Sigmoid colon (tissue), 4 donors: ENCODE results near the gene GIT2.

Experiments used
- CTCF ChIP-seq, 4 experiments: fragments of 450-650 bp in 3 of 4; fragments of 200-600 bp in 1 of 4; IDR thresholded peaks; one replicate each; pipeline ENCODE4 v1.5.1; 2016 to 2019; ENCODE audit warnings: antibody characterized with exemption in 4 of 4, mild to moderate bottlenecking in 3 of 4, moderate library complexity in 2 of 4
- POLR2A ChIP-seq, 2 donors: fragments of 450-650 bp; IDR thresholded peaks; one replicate each; pipeline ENCODE4 v1.6.1; 2016; ENCODE audit warnings: antibody characterized with exemption in 2 of 2, mild to moderate bottlenecking in 2 of 2, moderate library complexity in 2 of 2
- POLR2AphosphoS5 ChIP-seq, 4 donors: sonication (generic); formaldehyde crosslinking; IDR thresholded peaks; one replicate each; pipeline ENCODE4 v1.6.1; 2017; ENCODE audit warnings: antibody characterized with exemption in 4 of 4

GRCh38 chr12:109902891-109903418, 93.2 kb downstream of the GIT2 start:
- no peak for TF ChIP-seq CTCF (IDR thresholded peaks at IDR 0.05)
- no peak for TF ChIP-seq POLR2AphosphoS5 (IDR thresholded peaks at IDR 0.05)
- TF ChIP-seq POLR2A (IDR thresholded peaks at IDR 0.05) = no peak
